ENCODE results near the gene FBXO31.

The FBXO31 gene

GRCh38 chr16:87358250-87358649, 25.3 kb downstream of the FBXO31 start:
- H3K4me3 ChIP-seq (ENCODE audit: low read length in 2 of 2), result peak overlapping the region in 1 of 2 donors; percentile 48
- peaks cover 9% of the 10 kb centered on the region in 2 donors for H3K4me1 ChIP-seq (ENCODE audit: control insufficient read depth in 2 of 2, insufficient read depth in 1 of 2, low read depth in 1 of 2, low read length in 2 of 2)
- whole genome bisulfite sequencing, 2 donors (ENCODE audit: extremely low coverage in 2 of 2, insufficient read length in 2 of 2, insufficient replicate concordance in 1 of 2), result no CpG with 5 or more reads among the region's 17 CpGs
- H3K4ac ChIP-seq (ENCODE audit: low read length), result no peak overlapping the region
- no peak overlapping the region for H3K9ac ChIP-seq (ENCODE audit: low read depth, low read length, poor library complexity)
- H2BK5ac ChIP-seq (ENCODE audit: low read length), result no peak overlapping the region
- no peak overlapping the region for H4K91ac ChIP-seq (ENCODE audit: low read depth, low read length, poor library complexity)
- H2BK120ac ChIP-seq (ENCODE audit: low read depth, low read length), result no peak overlapping the region
- no peak overlapping the region for H3K18ac ChIP-seq (ENCODE audit: low read length)
- no peak overlapping the region for H3K27ac ChIP-seq (replicated peaks; ENCODE audit: low read length)
- peak overlapping the region; percentile 20 for H3K23ac ChIP-seq (ENCODE audit: low read depth, low read length, poor library complexity)
- no peak overlapping the region for H2AFZ ChIP-seq (ENCODE audit: low read length)
- H3K79me1 ChIP-seq (ENCODE audit: low read depth, low read length), result peaks cover 6% of the 10 kb centered on the region
- no peak overlapping the region for H4K8ac ChIP-seq (ENCODE audit: low read depth, low read length)
- H3K14ac ChIP-seq (ENCODE audit: low read length), result no peak overlapping the region
- no peak for DNase-seq (ENCODE audit: low spot score)
- H3K27me3 ChIP-seq (ENCODE audit: control insufficient read depth in 3 of 3, insufficient read depth in 3 of 3, low read depth in 1 of 3, low read length in 3 of 3), result no peaks in the 10 kb centered on the region
- no peak overlapping the region for H2AK5ac ChIP-seq (ENCODE audit: low read depth, low read length)
- no peak overlapping the region for H2BK12ac ChIP-seq (ENCODE audit: low read length)
- peaks cover 4 to 10% of the 10 kb centered on the region in 2 donors for H3K9me3 ChIP-seq (replicated peaks in 1 of 2; ENCODE audit: control insufficient read depth in 2 of 2, insufficient read depth in 1 of 2, low read depth in 1 of 2, low read length in 2 of 2)
- peaks cover 13 to 56% of the 10 kb centered on the region in 2 donors for H3K36me3 ChIP-seq (replicated peaks in 1 of 2; ENCODE audit: control insufficient read depth in 2 of 2, insufficient read depth in 2 of 2, low read length in 2 of 2)
- no peak overlapping the region for H3K4me2 ChIP-seq (ENCODE audit: insufficient read depth, low read length, poor library complexity, severe bottlenecking)
- no peak overlapping the region for H2BK15ac ChIP-seq (ENCODE audit: low read length)

GRCh38 chr16:87356491-87356853, 27.1 kb downstream of the FBXO31 start:
- WGBS, 2 donors (ENCODE audit: extremely low coverage in 2 of 2, insufficient read length in 2 of 2, insufficient replicate concordance in 1 of 2), result no CpG with 5 or more reads among the region's 8 CpGs
- peaks cover 9 to 10% of the 10 kb centered on the region in 2 donors for H3K4me1 ChIP-seq (ENCODE audit: control insufficient read depth in 2 of 2, insufficient read depth in 1 of 2, low read depth in 1 of 2, low read length in 2 of 2)
- no peak overlapping the region for H2BK15ac ChIP-seq (ENCODE audit: low read length)
- no peak overlapping the region for H3K4me3 ChIP-seq (ENCODE audit: low read length in 2 of 2)
- no peak overlapping the region for H4K8ac ChIP-seq (ENCODE audit: low read depth, low read length)
- peaks cover 13 to 43% of the 10 kb centered on the region in 2 donors for H3K36me3 ChIP-seq (replicated peaks in 1 of 2; ENCODE audit: control insufficient read depth in 2 of 2, insufficient read depth in 2 of 2, low read length in 2 of 2)
- no peak overlapping the region for H3K4me2 ChIP-seq (ENCODE audit: insufficient read depth, low read length, poor library complexity, severe bottlenecking)
- no peak overlapping the region for H2AFZ ChIP-seq (ENCODE audit: low read length)
- H3K4ac ChIP-seq (ENCODE audit: low read length), result no peak overlapping the region
- H3K14ac ChIP-seq (ENCODE audit: low read length), result no peak overlapping the region
- DNase-seq (ENCODE audit: low spot score), result no peak
- H3K23ac ChIP-seq (ENCODE audit: low read depth, low read length, poor library complexity), result no peak overlapping the region
- peak overlapping the region; percentile 23 for H3K18ac ChIP-seq (ENCODE audit: low read length)
- H3K27me3 ChIP-seq (ENCODE audit: control insufficient read depth in 3 of 3, insufficient read depth in 3 of 3, low read depth in 1 of 3, low read length in 3 of 3), result no peaks in the 10 kb centered on the region
- no peak overlapping the region for H2BK12ac ChIP-seq (ENCODE audit: low read length)
- peaks cover 4 to 10% of the 10 kb centered on the region in 2 donors for H3K9me3 ChIP-seq (replicated peaks in 1 of 2; ENCODE audit: control insufficient read depth in 2 of 2, insufficient read depth in 1 of 2, low read depth in 1 of 2, low read length in 2 of 2)
- no peak overlapping the region for H3K9ac ChIP-seq (ENCODE audit: low read depth, low read length, poor library complexity)
- H2BK120ac ChIP-seq (ENCODE audit: low read depth, low read length), result no peak overlapping the region
- peaks cover 7% of the 10 kb centered on the region for H3K79me1 ChIP-seq (ENCODE audit: low read depth, low read length)
- H4K91ac ChIP-seq (ENCODE audit: low read depth, low read length, poor library complexity), result no peak overlapping the region
- H3K27ac ChIP-seq (replicated peaks; ENCODE audit: low read length), result no peak overlapping the region
- H2BK5ac ChIP-seq (ENCODE audit: low read length), result no peak overlapping the region
- H2AK5ac ChIP-seq (ENCODE audit: low read depth, low read length), result no peak overlapping the region

- no peak for DNase-seq (ENCODE audit: low spot score)
- peak overlapping the region; percentile 39 for H2BK15ac ChIP-seq (ENCODE audit: low read length)
- H3K4ac ChIP-seq (ENCODE audit: low read length), result no peak overlapping the region
- H2BK12ac ChIP-seq (ENCODE audit: low read length), result peak overlapping the region; percentile 32
- H4K91ac ChIP-seq (ENCODE audit: low read depth, low read length, poor library complexity), result no peak overlapping the region
- WGBS, 2 donors (ENCODE audit: extremely low coverage in 2 of 2, insufficient read length in 2 of 2, insufficient replicate concordance in 1 of 2), result no CpG with 5 or more reads among the region's 17 CpGs
- no peak overlapping the region for H2AFZ ChIP-seq (ENCODE audit: low read length)
- no peak overlapping the region for H3K4me2 ChIP-seq (ENCODE audit: insufficient read depth, low read length, poor library complexity, severe bottlenecking)
- no peak overlapping the region for H3K14ac ChIP-seq (ENCODE audit: low read length)
- no peak overlapping the region for H3K23ac ChIP-seq (ENCODE audit: low read depth, low read length, poor library complexity)
- H2AK5ac ChIP-seq (ENCODE audit: low read depth, low read length), result peak overlapping the region; percentile 2
- no peak overlapping the region for H4K8ac ChIP-seq (ENCODE audit: low read depth, low read length)
- no peak overlapping the region for H3K4me3 ChIP-seq (ENCODE audit: low read length in 2 of 2)
- H2BK120ac ChIP-seq (ENCODE audit: low read depth, low read length), result no peak overlapping the region
- peak overlapping the region; percentile 32 for H3K18ac ChIP-seq (ENCODE audit: low read length)
- H3K27ac ChIP-seq (replicated peaks; ENCODE audit: low read length), result no peak overlapping the region
- no peak overlapping the region for H2BK5ac ChIP-seq (ENCODE audit: low read length)
- H3K4me1 ChIP-seq (ENCODE audit: control insufficient read depth in 2 of 2, insufficient read depth in 1 of 2, low read depth in 1 of 2, low read length in 2 of 2), result peaks cover 9 to 10% of the 10 kb centered on the region in 2 donors
- peaks cover 1% of the 10 kb centered on the region for H3K79me1 ChIP-seq (ENCODE audit: low read depth, low read length)
- H3K27me3 ChIP-seq (ENCODE audit: control insufficient read depth in 3 of 3, insufficient read depth in 3 of 3, low read depth in 1 of 3, low read length in 3 of 3), result no peaks in the 10 kb centered on the region
- H3K36me3 ChIP-seq (replicated peaks in 1 of 2; ENCODE audit: control insufficient read depth in 2 of 2, insufficient read depth in 2 of 2, low read length in 2 of 2), result peaks cover 5 to 19% of the 10 kb centered on the region in 2 donors
- H3K9ac ChIP-seq (ENCODE audit: low read depth, low read length, poor library complexity), result no peak overlapping the region
- peaks cover 0 to 2% of the 10 kb centered on the region in 2 donors for H3K9me3 ChIP-seq (replicated peaks in 1 of 2; ENCODE audit: control insufficient read depth in 2 of 2, insufficient read depth in 1 of 2, low read depth in 1 of 2, low read length in 2 of 2)
Measured at GRCh38 chr16:87353613-87354012, 30.0 kb downstream of the FBXO31 start.

- Histone ChIP-seq H3K4me3 (ENCODE audit: low read length in 2 of 2) (no peak overlapping the region), H2AFZ (ENCODE audit: low read length) (no peak overlapping the region), H3K9me3 (replicated peaks in 1 of 2; ENCODE audit: control insufficient read depth in 2 of 2, insufficient read depth in 1 of 2, low read depth in 1 of 2, low read length in 2 of 2) (no peaks in the 10 kb centered on the region), H2BK5ac (ENCODE audit: low read length) (no peak overlapping the region), H3K14ac (ENCODE audit: low read length) (no peak overlapping the region), H3K4ac (ENCODE audit: low read length) (no peak overlapping the region), H3K4me2 (ENCODE audit: insufficient read depth, low read length, poor library complexity, severe bottlenecking) (no peak overlapping the region), H2BK12ac (ENCODE audit: low read length) (no peak overlapping the region), H2BK15ac (ENCODE audit: low read length) (no peak overlapping the region), H3K27me3 (ENCODE audit: control insufficient read depth in 3 of 3, insufficient read depth in 3 of 3, low read depth in 1 of 3, low read length in 3 of 3) (no peaks in the 10 kb centered on the region), H4K8ac (ENCODE audit: low read depth, low read length) (no peak overlapping the region), H3K18ac (ENCODE audit: low read length) (peak overlapping the region; percentile 44), H3K4me1 (ENCODE audit: control insufficient read depth in 2 of 2, insufficient read depth in 1 of 2, low read depth in 1 of 2, low read length in 2 of 2) (peaks cover 9% of the 10 kb centered on the region in 2 donors), H3K36me3 (replicated peaks in 1 of 2; ENCODE audit: control insufficient read depth in 2 of 2, insufficient read depth in 2 of 2, low read length in 2 of 2) (peaks cover 0 to 11% of the 10 kb centered on the region in 2 donors), H2AK5ac (ENCODE audit: low read depth, low read length) (peak overlapping the region; percentile 2), H3K27ac (replicated peaks; ENCODE audit: low read length) (no peak overlapping the region), H3K79me1 (ENCODE audit: low read depth, low read length) (peaks cover 5% of the 10 kb centered on the region), H2BK120ac (ENCODE audit: low read depth, low read length) (no peak overlapping the region), H3K9ac (ENCODE audit: low read depth, low read length, poor library complexity) (no peak overlapping the region), H4K91ac (ENCODE audit: low read depth, low read length, poor library complexity) (no peak overlapping the region), H3K23ac (ENCODE audit: low read depth, low read length, poor library complexity) (no peak overlapping the region)
- DNase-seq (ENCODE audit: low spot score), result no peak
- WGBS, 2 donors (ENCODE audit: extremely low coverage in 2 of 2, insufficient read length in 2 of 2, insufficient replicate concordance in 1 of 2), result no CpG with 5 or more reads among the region's 15 CpGs
Measured at GRCh38 chr16:87352818-87353217, 30.8 kb downstream of the FBXO31 start.
